Testis (tissue), 3 donors: Measurements from ENCODE around the gene XYLT1. TPM values are rescaled to one million over a fixed set of nuclear protein-coding genes. Genes with fewer than 3 reads are reported as not detected.

Source experiments
- DNase-seq: peaks from one replicate; pipeline ENCODE4 v3.0.0-alpha.2; 2019
- H3K27ac ChIP-seq, 2 donors: fragments of 200-600 bp; sonication (generic); one replicate each; pipeline ENCODE4 v1.5.1; 2019
- H3K27me3 ChIP-seq: fragments of 200-600 bp; sonication (generic); one replicate; pipeline ENCODE4 v1.5.1; 2019
- H3K36me3 ChIP-seq: fragments of 200-600 bp; sonication (generic); one replicate; pipeline ENCODE4 v1.5.1; 2017; ENCODE audit warnings: low read depth; ENCODE audit errors: missing control alignments
- H3K4me1 ChIP-seq: fragments of 200-600 bp; sonication (generic); one replicate; pipeline ENCODE4 v1.5.1; 2019
- H3K4me3 ChIP-seq, 2 donors: fragments of 200-600 bp; sonication (generic); one replicate each; pipeline ENCODE4 v1.5.1; 2017 to 2019
- H3K9me3 ChIP-seq: fragments of 200-600 bp; sonication (generic); one replicate; pipeline ENCODE4 v1.5.1; 2017
- CTCF ChIP-seq, 3 experiments: fragments of 450-650 bp in 2 of 3; fragments of 200-600 bp in 1 of 3; sonication (generic) in 1 of 3; IDR thresholded peaks; one replicate each; pipeline ENCODE4 v1.5.1; 2016 to 2019; ENCODE audit warnings: antibody characterized with exemption in 3 of 3, mild to moderate bottlenecking in 2 of 3, moderate library complexity in 1 of 3
- POLR2A ChIP-seq: fragments of 450-650 bp; IDR thresholded peaks from one replicate; pipeline ENCODE4 v1.6.1; 2017; ENCODE audit warnings: antibody characterized with exemption, mild to moderate bottlenecking, moderate library complexity
- WGBS, 2 donors: methylation state at CpG; one replicate each; pipeline ENCODE4 v1.1.5; 2018; 5-methylcytosine and 5-hydroxymethylcytosine counted together
- intact Hi-C: fragments of 100-400 bp; cut with DNase I; formaldehyde crosslinking; loops from one replicate; pipeline ENCODE4 v1.15.1; 2023; ENCODE audit warnings: low total_unique reads
- polyA plus RNA-seq: library from polyadenylated mRNA; stranded (reverse); fragments of 350-450 nt; fragmentation: Illumina TruSeq; extraction: RNeasy Lipid Tissue Mini Kit (QIAGEN cat#74804); gene quantifications from one replicate; pipeline ENCODE4 v1.2.3, GENCODE V29; 2014; ENCODE audit warnings: low read depth, low replicate concordance; ENCODE audit not compliant: insufficient read depth
- total RNA-seq, 2 donors: library from RNA; depleted of rRNA; stranded (reverse); fragments of >200 nt; gene quantifications; one replicate each; pipeline ENCODE4 v1.2.3, GENCODE V29; 2016

The XYLT1 gene
- total and polyA plus RNA-seq, 3 donors from 2014 or later, result 6.5 to 20.7 (median 13.6) TPM

GRCh38 chr16:17204644-17205043 is 266.1 kb downstream of the XYLT1 start:
- intact Hi-C loops, result no loop called here
- 71 to 80% methylated on average over 2 of the region's 2 CpGs for WGBS, 2 donors
- no peak for DNase-seq
- TF ChIP-seq CTCF (IDR thresholded peaks at IDR 0.05) (no peak), POLR2A (no peak)
- peaks cover 8% of the 10 kb centered on the region for H3K4me1 ChIP-seq
- no peaks in the 10 kb centered on the region for H3K36me3 ChIP-seq
- H3K4me3 ChIP-seq, result no peak overlapping the region
- H3K9me3 ChIP-seq, result no peaks in the 10 kb centered on the region
- no peak overlapping the region for H3K27ac ChIP-seq
- H3K27me3 ChIP-seq, result no peaks in the 10 kb centered on the region

GRCh38 chr16:17204206-17204605 is 266.6 kb downstream of the XYLT1 start:
- 89 to 94% methylated on average over 2 of the region's 2 CpGs for WGBS, 2 donors
- Histone ChIP-seq H3K36me3 (no peaks in the 10 kb centered on the region), H3K9me3 (no peaks in the 10 kb centered on the region), H3K27me3 (no peaks in the 10 kb centered on the region), H3K27ac (no peak overlapping the region), H3K4me1 (peaks cover 8% of the 10 kb centered on the region), H3K4me3 (no peak overlapping the region)
- no peak for TF ChIP-seq POLR2A
- no peak for TF ChIP-seq CTCF (IDR thresholded peaks at IDR 0.05)
- no peak for DNase-seq
- intact Hi-C loops, result no loop called here

GRCh38 chr16:17203424-17203823 is 267.3 kb downstream of the XYLT1 start:
- no peak for DNase-seq
- Histone ChIP-seq H3K9me3 (no peaks in the 10 kb centered on the region), H3K36me3 (no peaks in the 10 kb centered on the region), H3K4me3 (no peak overlapping the region), H3K27me3 (no peaks in the 10 kb centered on the region), H3K4me1 (peaks cover 8% of the 10 kb centered on the region), H3K27ac (no peak overlapping the region)
- 86 to 89% methylated on average over 1 of the region's 1 CpG for WGBS, 2 donors
- intact Hi-C loops, result no loop called here
- TF ChIP-seq POLR2A, result no peak
- no peak for TF ChIP-seq CTCF (IDR thresholded peaks at IDR 0.05)

GRCh38 chr16:17199135-17199534 is 271.6 kb downstream of the XYLT1 start:
- DNase-seq, result no peak
- H3K4me3 ChIP-seq, result no peak overlapping the region
- H3K36me3 ChIP-seq, result no peaks in the 10 kb centered on the region
- TF ChIP-seq CTCF (IDR thresholded peaks at IDR 0.05) (no peak), POLR2A (no peak)
- intact Hi-C loops, result no loop called here
- H3K4me1 ChIP-seq, result peaks cover 4% of the 10 kb centered on the region
- 92 to 98% methylated on average over 3 of the region's 3 CpGs for WGBS, 2 donors
- no peak overlapping the region for H3K27ac ChIP-seq
- H3K9me3 ChIP-seq, result no peaks in the 10 kb centered on the region
- no peaks in the 10 kb centered on the region for H3K27me3 ChIP-seq

- TF ChIP-seq POLR2A (no peak), CTCF (IDR thresholded peaks at IDR 0.05) (no peak)
- H3K4me3 ChIP-seq, result no peak overlapping the region
- H3K27ac ChIP-seq, result no peak overlapping the region
- no peaks in the 10 kb centered on the region for H3K36me3 ChIP-seq
- intact Hi-C loops, result no loop called here
- WGBS, 2 donors, result 86 to 90% methylated on average over 3 of the region's 3 CpGs
- no peak for DNase-seq
- no peaks in the 10 kb centered on the region for H3K9me3 ChIP-seq
- no peaks in the 10 kb centered on the region for H3K27me3 ChIP-seq
- H3K4me1 ChIP-seq, result no peaks in the 10 kb centered on the region
Measured at GRCh38 chr16:17196526-17196925, 274.2 kb downstream of the XYLT1 start.
